Islet of Langerhans (tissue), 1 donor: Measurements from ENCODE around the gene IP6K1.
"Not testable (repeated sequence)": the region's sequence is repeated elsewhere in the genome, so short reads cannot be mapped to it uniquely, and the experiment has no call there.

Experiments
- FAIRE-seq: peaks from one replicate; lab custom pipeline; 2011; peaks lifted over from hg19 to GRCh38; lab: Jason Lieb, UNC

The IP6K1 gene

GRCh38 chr3:49793486-49794085 is 7.2 kb upstream of the IP6K1 start:
- no peak for FAIRE-seq

GRCh38 chr3:49792371-49793150 is 6.2 kb upstream of the IP6K1 start:
- no peak for FAIRE-seq

- no peak for FAIRE-seq
Observed at GRCh38 chr3:49791571-49791970, 5.2 kb upstream of the IP6K1 start.

- FAIRE-seq, result no peak
Observed at GRCh38 chr3:49790626-49791411, 4.5 kb upstream of the IP6K1 start.

- FAIRE-seq, result no peak
Observed at GRCh38 chr3:49788056-49788455, 1.7 kb upstream of the IP6K1 start.

GRCh38 chr3:49787536-49787935 is 1.2 kb upstream of the IP6K1 start:
- no peak for FAIRE-seq

- no peak for FAIRE-seq
Observed at GRCh38 chr3:49787182-49787464, 781 bp upstream of the IP6K1 start.

GRCh38 chr3:49785565-49786356 is 581 bp downstream of the IP6K1 start:
- no peak for FAIRE-seq

GRCh38 chr3:49782277-49782676 is 4.1 kb downstream of the IP6K1 start:
- FAIRE-seq, result not testable (repeated sequence)

GRCh38 chr3:49781415-49782199 is 4.7 kb downstream of the IP6K1 start:
- FAIRE-seq, result no peak

- not testable (repeated sequence) for FAIRE-seq
Observed at GRCh38 chr3:49780975-49781365, 5.4 kb downstream of the IP6K1 start.

GRCh38 chr3:49780080-49780974 is 6.0 kb downstream of the IP6K1 start:
- no peak for FAIRE-seq

- no peak for FAIRE-seq
Observed at GRCh38 chr3:49779358-49780079, 6.8 kb downstream of the IP6K1 start.

- not testable (repeated sequence) for FAIRE-seq
Observed at GRCh38 chr3:49776101-49776500, 10.2 kb downstream of the IP6K1 start.

GRCh38 chr3:49775538-49775937 is 10.8 kb downstream of the IP6K1 start:
- no peak for FAIRE-seq

GRCh38 chr3:49772703-49773102 is 13.6 kb downstream of the IP6K1 start:
- no peak for FAIRE-seq

GRCh38 chr3:49771340-49771938 is 14.9 kb downstream of the IP6K1 start:
- FAIRE-seq, result no peak

GRCh38 chr3:49769926-49770325 is 16.4 kb downstream of the IP6K1 start:
- FAIRE-seq, result no peak

GRCh38 chr3:49769286-49769915 is 16.9 kb downstream of the IP6K1 start:
- no peak for FAIRE-seq
